MCF 10A (cell line): ENCODE measurements around the gene ASB15. TPM values are rescaled to one million over a fixed set of nuclear protein-coding genes. Genes with fewer than 3 reads are reported as not detected.

Experiments used
- BruUV-seq: library from RNA; stranded (reverse); fragments of 400-500 nt; replicated peaks from 2 replicates; lab custom pipeline; 2021; lab: Mats Ljungman, UMichigan
- CTCF ChIA-PET: fragments of 300-600 bp; sonication (Branson Sonifier 250); formaldehyde crosslinking; extraction: SDS; loops from one replicate; lab custom pipeline; 2021; ENCODE audit warnings: antibody characterized with exemption, inconsistent platforms; lab: Yijun Ruan, JAX
- POLR2A ChIA-PET: fragments of 300-600, 350-650 bp; sonication (Branson Sonifier 250); formaldehyde crosslinking; extraction: SDS; loops from one replicate; lab custom pipeline; 2020; ENCODE audit warnings: antibody characterized with exemption, inconsistent platforms; lab: Yijun Ruan, JAX
- DNase-seq: peaks from one replicate; pipeline ENCODE4 v3.0.0-alpha.2; 2018; ENCODE audit not compliant: unreplicated experiment
- H3K27ac Mint-ChIP-seq: one replicate; pipeline ENCODE4 v1.8.0; 2022; ENCODE audit warnings: mild to moderate bottlenecking, low read depth, mixed read lengths; ENCODE audit not compliant: unreplicated experiment
- H3K27me3 Mint-ChIP-seq: one replicate; pipeline ENCODE4 v1.8.0; 2022; ENCODE audit warnings: mixed read lengths; ENCODE audit not compliant: insufficient read depth, unreplicated experiment
- H3K36me3 Mint-ChIP-seq: one replicate; pipeline ENCODE4 v1.8.0; 2022; ENCODE audit warnings: mild to moderate bottlenecking, moderate library complexity, mixed read lengths; ENCODE audit not compliant: insufficient read depth, unreplicated experiment
- H3K4me1 Mint-ChIP-seq: one replicate; pipeline ENCODE4 v1.8.0; 2022; ENCODE audit warnings: mixed read lengths; ENCODE audit not compliant: insufficient read depth, unreplicated experiment
- H3K4me3 Mint-ChIP-seq: one replicate; pipeline ENCODE4 v1.8.0; 2022; ENCODE audit warnings: mild to moderate bottlenecking, moderate library complexity, mixed read lengths; ENCODE audit not compliant: unreplicated experiment
- H3K9me3 Mint-ChIP-seq: one replicate; pipeline ENCODE4 v1.8.0; 2022; ENCODE audit warnings: mixed read lengths; ENCODE audit not compliant: unreplicated experiment
- intact Hi-C: fragments of 100-400 bp; cut with micrococcal nuclease; formaldehyde crosslinking; loops from 2 replicates; pipeline ENCODE4 v1.14.1; 2022
- total RNA-seq: library from RNA; stranded (reverse); gene quantifications from 2 replicates; pipeline ENCODE4 v1.2.3, GENCODE V29; 2022
- TF ChIP-seq, protein P1 (sequence below): fragments of 200-600 bp; IDR thresholded peaks from one replicate; pipeline ENCODE4 v1.8.0; 2022; ENCODE audit warnings: antibody characterized with exemption, mild to moderate bottlenecking; ENCODE audit not compliant: unreplicated experiment

Gene ASB15
- total RNA-seq, 1 experiment from 2014 or later, result not detected

DNA sequence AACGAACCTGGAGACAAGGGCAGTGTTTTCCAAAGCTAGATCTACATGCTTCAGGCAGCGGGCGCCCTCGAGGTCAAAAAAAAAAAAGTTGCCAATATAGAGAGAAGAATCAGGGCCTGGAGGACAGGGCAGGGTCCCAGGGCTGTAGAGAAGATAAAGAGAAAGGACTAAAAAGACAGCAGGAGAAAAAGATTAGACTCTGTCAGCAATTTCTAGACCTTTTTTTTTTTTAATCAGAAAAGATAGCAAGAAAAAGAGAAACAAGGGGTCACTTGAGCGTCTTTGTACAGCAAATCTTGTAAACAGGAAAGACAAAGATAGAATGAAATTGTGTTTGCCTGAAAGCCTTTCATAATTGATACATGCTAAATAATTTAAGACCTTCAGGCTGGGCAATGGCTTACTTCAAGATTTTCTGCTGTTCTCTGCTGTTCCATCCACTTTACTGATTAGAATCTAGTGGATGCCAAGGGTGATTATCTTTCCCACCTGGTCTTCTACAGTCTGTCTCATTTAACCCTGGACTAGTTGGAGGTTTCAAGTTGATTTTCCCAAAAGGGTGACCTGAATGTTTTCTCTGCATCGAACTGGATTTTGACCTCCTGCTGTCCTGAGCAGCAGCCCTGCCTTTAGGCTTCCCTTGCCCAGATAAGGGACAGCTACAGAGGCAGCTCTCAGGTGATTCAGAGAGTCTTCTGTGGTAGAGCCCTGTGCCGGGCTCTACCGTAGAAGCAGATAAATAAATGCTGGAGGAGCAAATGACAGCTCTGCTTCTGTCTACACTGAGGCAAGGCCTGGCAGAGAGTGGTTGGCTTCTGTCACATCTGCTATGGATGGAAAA lies 59.1 kb downstream of the ASB15 start:
- H3K9me3 Mint-ChIP-seq, result no peaks in the 10 kb centered on the region
- H3K27me3 Mint-ChIP-seq, result no peaks in the 10 kb centered on the region
- no peak for DNase-seq
- POLR2A ChIA-PET, result no interaction called here
- H3K36me3 Mint-ChIP-seq, result no peaks in the 10 kb centered on the region
- TF ChIP-seq, protein P1, sequence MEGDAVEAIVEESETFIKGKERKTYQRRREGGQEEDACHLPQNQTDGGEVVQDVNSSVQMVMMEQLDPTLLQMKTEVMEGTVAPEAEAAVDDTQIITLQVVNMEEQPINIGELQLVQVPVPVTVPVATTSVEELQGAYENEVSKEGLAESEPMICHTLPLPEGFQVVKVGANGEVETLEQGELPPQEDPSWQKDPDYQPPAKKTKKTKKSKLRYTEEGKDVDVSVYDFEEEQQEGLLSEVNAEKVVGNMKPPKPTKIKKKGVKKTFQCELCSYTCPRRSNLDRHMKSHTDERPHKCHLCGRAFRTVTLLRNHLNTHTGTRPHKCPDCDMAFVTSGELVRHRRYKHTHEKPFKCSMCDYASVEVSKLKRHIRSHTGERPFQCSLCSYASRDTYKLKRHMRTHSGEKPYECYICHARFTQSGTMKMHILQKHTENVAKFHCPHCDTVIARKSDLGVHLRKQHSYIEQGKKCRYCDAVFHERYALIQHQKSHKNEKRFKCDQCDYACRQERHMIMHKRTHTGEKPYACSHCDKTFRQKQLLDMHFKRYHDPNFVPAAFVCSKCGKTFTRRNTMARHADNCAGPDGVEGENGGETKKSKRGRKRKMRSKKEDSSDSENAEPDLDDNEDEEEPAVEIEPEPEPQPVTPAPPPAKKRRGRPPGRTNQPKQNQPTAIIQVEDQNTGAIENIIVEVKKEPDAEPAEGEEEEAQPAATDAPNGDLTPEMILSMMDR, result no peak
- BruUV-seq, result no TSS peak
- H3K4me3 Mint-ChIP-seq, result no peak overlapping the region
- CTCF ChIA-PET, result interaction anchor here (0.8 kb wide), 1 partner anchor 9 kb away, joined by 3 read pairs; no protein-coding TSS in a partner anchor
- intact Hi-C loops, result no loop called here
- no peaks in the 10 kb centered on the region for H3K4me1 Mint-ChIP-seq
- H3K27ac Mint-ChIP-seq, result no peak overlapping the region

DNA sequence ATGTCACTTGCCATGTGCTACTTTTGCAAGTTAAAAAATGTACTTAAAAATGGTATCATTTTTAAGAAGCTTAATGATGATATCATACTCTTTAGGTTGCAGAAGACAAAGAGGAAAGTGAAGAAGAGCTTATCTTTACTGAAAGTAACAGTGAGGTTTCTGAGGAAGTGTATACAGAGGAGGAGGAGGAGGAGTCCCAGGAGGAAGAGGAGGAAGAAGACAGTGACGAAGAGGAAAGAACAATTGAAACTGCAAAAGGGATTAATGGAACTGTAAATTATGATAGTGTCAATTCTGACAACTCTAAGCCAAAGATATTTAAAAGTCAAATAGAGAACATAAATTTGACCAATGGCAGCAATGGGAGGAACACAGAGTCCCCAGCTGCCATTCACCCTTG lies 60.1 kb downstream of the ASB15 start:
- DNase-seq, result no peak
- Mint-ChIP-seq H3K27ac (no peak overlapping the region), H3K9me3 (no peaks in the 10 kb centered on the region), H3K36me3 (no peaks in the 10 kb centered on the region), H3K4me1 (no peaks in the 10 kb centered on the region), H3K4me3 (no peak overlapping the region), H3K27me3 (no peaks in the 10 kb centered on the region)
- TF ChIP-seq, protein P1, result no peak
- CTCF ChIA-PET, result interaction anchor here (0.6 to 0.7 kb wide), 2 partner anchors 23 to 254 kb away, joined by 3 to 8 read pairs; no protein-coding TSS in a partner anchor
- POLR2A ChIA-PET, result interaction anchor here (0.7 kb wide), 1 partner anchor 1191 kb away, joined by 3 read pairs; no protein-coding TSS in a partner anchor
- intact Hi-C loops, result no loop called here
- BruUV-seq, result no TSS peak

DNA sequence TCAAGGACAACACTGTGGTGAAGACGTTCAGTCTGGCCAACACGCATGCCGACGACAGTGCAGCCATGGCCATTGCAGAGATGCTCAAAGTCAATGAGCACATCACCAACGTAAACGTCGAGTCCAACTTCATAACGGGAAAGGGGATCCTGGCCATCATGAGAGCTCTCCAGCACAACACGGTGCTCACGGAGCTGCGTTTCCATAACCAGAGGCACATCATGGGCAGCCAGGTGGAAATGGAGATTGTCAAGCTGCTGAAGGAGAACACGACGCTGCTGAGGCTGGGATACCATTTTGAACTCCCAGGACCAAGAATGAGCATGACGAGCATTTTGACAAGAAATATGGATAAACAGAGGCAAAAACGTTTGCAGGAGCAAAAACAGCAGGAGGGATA lies 60.7 kb downstream of the ASB15 start:
- Mint-ChIP-seq H3K27ac (no peak overlapping the region), H3K4me3 (no peak overlapping the region), H3K27me3 (no peaks in the 10 kb centered on the region), H3K36me3 (no peaks in the 10 kb centered on the region), H3K4me1 (no peaks in the 10 kb centered on the region), H3K9me3 (no peaks in the 10 kb centered on the region)
- ChIA-PET POLR2A (interaction anchor here (0.7 to 1.3 kb wide), 2 partner anchors 13 to 87 kb away, joined by 3 to 4 read pairs; partner anchors contain the start of gene WASL), CTCF (interaction anchor here (0.7 kb wide), 2 partner anchors 11 to 253 kb away, joined by 5 to 8 read pairs; no protein-coding TSS in a partner anchor)
- DNase-seq, result no peak
- TF ChIP-seq, protein P1, result no peak
- no TSS peak for BruUV-seq
- intact Hi-C loops, result no loop called here

DNA sequence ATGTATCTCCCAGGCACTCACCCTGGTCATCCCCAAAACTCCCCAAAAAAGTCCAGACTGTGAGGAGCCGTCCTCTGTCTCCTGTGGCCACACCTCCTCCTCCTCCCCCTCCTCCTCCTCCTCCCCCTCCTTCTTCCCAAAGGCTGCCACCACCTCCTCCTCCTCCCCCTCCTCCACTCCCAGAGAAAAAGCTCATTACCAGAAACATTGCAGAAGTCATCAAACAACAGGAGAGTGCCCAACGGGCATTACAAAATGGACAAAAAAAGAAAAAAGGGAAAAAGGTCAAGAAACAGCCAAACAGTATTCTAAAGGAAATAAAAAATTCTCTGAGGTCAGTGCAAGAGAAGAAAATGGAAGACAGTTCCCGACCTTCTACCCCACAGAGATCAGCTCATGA lies 61.1 kb downstream of the ASB15 start:
- no peak overlapping the region for H3K4me3 Mint-ChIP-seq
- ChIA-PET CTCF (interaction anchor here (0.7 kb wide), 1 partner anchor 11 kb away, joined by 5 read pairs; no protein-coding TSS in a partner anchor), POLR2A (interaction anchor here (0.7 to 1.3 kb wide), 2 partner anchors 12 to 86 kb away, joined by 3 to 4 read pairs; partner anchors contain the start of gene WASL)
- no peak overlapping the region for H3K27ac Mint-ChIP-seq
- no peaks in the 10 kb centered on the region for H3K36me3 Mint-ChIP-seq
- no peaks in the 10 kb centered on the region for H3K4me1 Mint-ChIP-seq
- BruUV-seq, result no TSS peak
- TF ChIP-seq, protein P1, result no peak
- no peaks in the 10 kb centered on the region for H3K9me3 Mint-ChIP-seq
- no peak for DNase-seq
- intact Hi-C loops, result no loop called here
- H3K27me3 Mint-ChIP-seq, result no peaks in the 10 kb centered on the region
